Measurements from ENCODE around the gene KCNMB4.

KCNMB4 gene

GRCh38 chr12:70415987-70416386 is 49.9 kb downstream of the KCNMB4 start:
- no peak for DNase-seq
- no peak for TF ChIP-seq CTCF (IDR thresholded peaks at IDR 0.05; ENCODE audit: low read depth, low read length)
- Histone ChIP-seq H3K4me3 (ENCODE audit: low read depth, low read length) (no peak overlapping the region), H3K36me3 (no peaks in the 10 kb centered on the region), H3K27me3 (peaks cover 3% of the 10 kb centered on the region), H3K9me3 (no peaks in the 10 kb centered on the region), H3K4me1 (no peaks in the 10 kb centered on the region)

- H3K4me1 ChIP-seq = no peaks in the 10 kb centered on the region
- no peak for TF ChIP-seq CTCF (IDR thresholded peaks at IDR 0.05; ENCODE audit: low read depth, low read length)
Measured at GRCh38 chr12:70417121-70417520, 51.0 kb downstream of the KCNMB4 start.

DNA sequence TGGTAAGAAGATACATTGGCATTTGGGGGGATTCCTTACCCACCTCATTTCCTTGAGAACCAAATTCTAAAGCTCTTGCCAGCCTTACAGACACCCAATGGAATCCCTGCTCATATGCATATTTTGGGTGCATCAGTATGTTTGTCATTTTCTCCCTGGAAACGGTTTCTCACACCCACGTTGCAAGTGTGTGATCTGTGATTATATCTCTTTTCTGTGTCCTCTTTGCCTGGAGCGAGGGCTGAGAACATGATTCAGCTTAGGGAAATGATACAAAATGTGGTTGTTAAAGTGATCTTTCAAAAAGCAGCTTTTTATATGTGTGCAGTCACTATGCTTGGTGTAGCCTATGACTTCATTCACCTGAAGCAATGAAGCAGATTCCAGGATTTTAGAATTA is 52.0 kb downstream of the KCNMB4 start:
- H3K27me3 ChIP-seq = peaks cover 3% of the 10 kb centered on the region
- H3K9me3 ChIP-seq = no peaks in the 10 kb centered on the region
- H3K4me1 ChIP-seq = no peaks in the 10 kb centered on the region
- no peaks in the 10 kb centered on the region for H3K36me3 ChIP-seq
- no peak for TF ChIP-seq CTCF (IDR thresholded peaks at IDR 0.05; ENCODE audit: low read depth, low read length)
- H3K4me3 ChIP-seq (ENCODE audit: low read depth, low read length) = no peak overlapping the region
- no peak for DNase-seq

More at GRCh38 chr12:70417121-70417520, 51.0 kb downstream of the KCNMB4 start:
- H3K4me3 ChIP-seq (ENCODE audit: low read depth, low read length) = no peak overlapping the region
- no peaks in the 10 kb centered on the region for H3K36me3 ChIP-seq
- no peak for DNase-seq
- peaks cover 3% of the 10 kb centered on the region for H3K27me3 ChIP-seq
- H3K9me3 ChIP-seq = no peaks in the 10 kb centered on the region

DNA sequence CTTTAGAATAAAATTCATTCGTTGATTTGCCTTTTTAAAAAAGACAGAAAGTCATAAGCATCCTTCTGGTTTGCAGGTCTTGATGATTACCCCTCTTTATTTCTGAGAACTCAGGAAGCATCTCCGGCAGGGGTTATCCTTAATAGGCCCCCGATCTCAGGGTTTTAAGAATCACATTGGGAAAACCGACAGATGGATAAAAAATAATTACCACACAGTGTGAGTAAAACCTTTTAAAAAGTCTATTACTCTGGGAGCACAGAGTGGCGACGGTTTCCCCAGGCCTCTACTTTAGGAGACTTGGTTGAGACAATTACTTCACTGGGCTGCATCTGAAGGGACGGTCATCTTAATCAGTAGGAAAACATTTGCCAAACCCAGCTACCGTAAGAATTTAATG is 56.5 kb downstream of the KCNMB4 start:
- Histone ChIP-seq H3K9me3 (no peaks in the 10 kb centered on the region), H3K27me3 (peaks cover 16% of the 10 kb centered on the region)
- TF ChIP-seq CTCF (IDR thresholded peaks at IDR 0.05; ENCODE audit: low read depth, low read length) = no peak

GRCh38 chr12:70426620-70427019 is 60.5 kb downstream of the KCNMB4 start:
- no peaks in the 10 kb centered on the region for H3K36me3 ChIP-seq
- no peak for DNase-seq
- no peak overlapping the region for H3K4me3 ChIP-seq (ENCODE audit: low read depth, low read length)
- no peak for TF ChIP-seq CTCF (IDR thresholded peaks at IDR 0.05; ENCODE audit: low read depth, low read length)
- H3K9me3 ChIP-seq = no peaks in the 10 kb centered on the region
- H3K27me3 ChIP-seq = peaks cover 24% of the 10 kb centered on the region
- H3K4me1 ChIP-seq = no peaks in the 10 kb centered on the region

More for the DNA sequence above, 56.5 kb downstream of the KCNMB4 start:
- no peaks in the 10 kb centered on the region for H3K4me1 ChIP-seq
- no peak for DNase-seq
- H3K4me3 ChIP-seq (ENCODE audit: low read depth, low read length) = no peak overlapping the region
- no peaks in the 10 kb centered on the region for H3K36me3 ChIP-seq

DNA sequence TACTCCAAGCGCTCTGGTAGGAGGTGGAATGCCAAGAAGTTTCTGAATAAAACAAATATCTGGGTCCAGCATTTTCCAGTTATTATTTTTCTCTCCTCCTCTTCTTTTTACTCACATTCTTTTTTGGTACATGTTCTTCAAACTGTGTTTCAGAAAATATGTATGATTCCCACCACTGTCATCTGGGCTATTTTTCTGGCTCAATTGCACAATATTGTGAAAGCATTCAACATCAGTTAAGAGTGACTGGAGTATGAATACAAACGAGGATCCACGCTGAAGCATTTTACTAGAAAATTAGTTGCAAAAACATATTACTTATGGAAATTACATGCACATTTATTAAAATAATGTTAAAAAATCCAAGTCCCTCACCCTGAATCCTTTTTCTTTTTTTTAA is 61.5 kb downstream of the KCNMB4 start:
- no peak for DNase-seq
- H3K36me3 ChIP-seq = no peaks in the 10 kb centered on the region
- H3K27me3 ChIP-seq = peaks cover 24% of the 10 kb centered on the region
- no peaks in the 10 kb centered on the region for H3K4me1 ChIP-seq
- no peak for TF ChIP-seq CTCF (IDR thresholded peaks at IDR 0.05; ENCODE audit: low read depth, low read length)
- no peak overlapping the region for H3K4me3 ChIP-seq (ENCODE audit: low read depth, low read length)
- H3K9me3 ChIP-seq = no peaks in the 10 kb centered on the region

Data from BE2C (cell line).